ENCODE measurements around the gene ADGRA3.

DNA sequence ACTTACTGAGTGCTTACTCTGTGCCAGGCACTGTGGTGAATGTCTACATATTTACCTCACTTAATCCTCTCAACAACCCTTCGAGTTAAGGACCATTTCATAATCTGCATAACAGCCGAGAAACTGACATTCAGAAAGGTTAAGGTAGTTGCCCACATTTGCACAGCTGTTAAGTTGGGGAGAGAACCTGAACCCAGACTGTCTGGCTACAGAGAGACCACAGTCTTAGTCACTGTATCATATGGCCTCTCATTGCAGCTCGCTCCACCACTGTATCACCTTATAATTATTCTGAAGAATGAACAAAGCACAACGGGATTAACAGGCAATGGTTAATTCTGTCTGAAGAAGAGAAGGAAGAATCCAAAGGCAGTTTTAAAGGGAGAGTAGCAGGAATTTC is 98.5 kb downstream of the ADGRA3 start:
- TF ChIP-seq, protein P1, sequence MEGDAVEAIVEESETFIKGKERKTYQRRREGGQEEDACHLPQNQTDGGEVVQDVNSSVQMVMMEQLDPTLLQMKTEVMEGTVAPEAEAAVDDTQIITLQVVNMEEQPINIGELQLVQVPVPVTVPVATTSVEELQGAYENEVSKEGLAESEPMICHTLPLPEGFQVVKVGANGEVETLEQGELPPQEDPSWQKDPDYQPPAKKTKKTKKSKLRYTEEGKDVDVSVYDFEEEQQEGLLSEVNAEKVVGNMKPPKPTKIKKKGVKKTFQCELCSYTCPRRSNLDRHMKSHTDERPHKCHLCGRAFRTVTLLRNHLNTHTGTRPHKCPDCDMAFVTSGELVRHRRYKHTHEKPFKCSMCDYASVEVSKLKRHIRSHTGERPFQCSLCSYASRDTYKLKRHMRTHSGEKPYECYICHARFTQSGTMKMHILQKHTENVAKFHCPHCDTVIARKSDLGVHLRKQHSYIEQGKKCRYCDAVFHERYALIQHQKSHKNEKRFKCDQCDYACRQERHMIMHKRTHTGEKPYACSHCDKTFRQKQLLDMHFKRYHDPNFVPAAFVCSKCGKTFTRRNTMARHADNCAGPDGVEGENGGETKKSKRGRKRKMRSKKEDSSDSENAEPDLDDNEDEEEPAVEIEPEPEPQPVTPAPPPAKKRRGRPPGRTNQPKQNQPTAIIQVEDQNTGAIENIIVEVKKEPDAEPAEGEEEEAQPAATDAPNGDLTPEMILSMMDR (IDR thresholded peaks at IDR 0.05): no peak
- no peak for TF ChIP-seq POLR2A (IDR thresholded peaks at IDR 0.05)

Measured in thyroid gland (tissue), 4 donors.